ENCODE results near the gene TREML4. TPM values are rescaled to one million over a fixed set of nuclear protein-coding genes. Genes with fewer than 3 reads are reported as not detected.

Gene TREML4
- total RNA-seq, 1 experiment from 2014 or later = not detected

- no peaks in the 10 kb centered on the region for H3K27me3 ChIP-seq (ENCODE audit: insufficient read depth, low read length)
- no peak overlapping the region for H3K9ac ChIP-seq (ENCODE audit: low read length)
- no peaks in the 10 kb centered on the region for H3K4me1 ChIP-seq (ENCODE audit: control insufficient read depth in 1 of 2, insufficient read depth in 2 of 2, low read length in 2 of 2)
- H3K9me2 ChIP-seq (ENCODE audit: insufficient read depth) = no peaks in the 10 kb centered on the region; the same call in 1 of the 2 replicates
- H3K9me3 ChIP-seq (ENCODE audit: control insufficient read depth in 1 of 2, insufficient read depth in 1 of 2, low read depth in 1 of 2, low read length in 2 of 2) = no peaks in the 10 kb centered on the region
- DNase-seq (ENCODE audit: low read depth, low spot score) = no peak
- no peak for ATAC-seq
- no TSS peak for BruUV-seq (replicated peaks)
- POLR2A ChIA-PET = no interaction called here
- no peaks in the 10 kb centered on the region for H3K79me2 ChIP-seq (ENCODE audit: insufficient read depth, low read length)
- RAD21 ChIA-PET (ENCODE audit: low non-redundant PET in 1 of 2, low total read pairs in 2 of 2, uncharacterized antibody in 2 of 2, unreplicated experiment in 2 of 2) = no interaction called here
- no peaks in the 10 kb centered on the region for H3K36me3 ChIP-seq (ENCODE audit: control insufficient read depth in 1 of 2, insufficient read depth in 2 of 2, low read length in 2 of 2)
- H3K27ac ChIP-seq (ENCODE audit: low read depth, low read length) = no peak overlapping the region
- no peak overlapping the region for H3K4me3 ChIP-seq (replicated peaks in 1 of 2; ENCODE audit: low read depth in 1 of 2, low read length in 2 of 2)
- intact Hi-C loops (cut with micrococcal nuclease) = no loop called here
- TF ChIP-seq SRF (IDR thresholded peaks at IDR 0.05; ENCODE audit: low read depth) (no peak), REST (IDR thresholded peaks at IDR 0.05; ENCODE audit: low read depth) (no peak)
- no peak overlapping the region for H3K4me2 ChIP-seq (ENCODE audit: low read length)
- H2AFZ ChIP-seq (ENCODE audit: low read depth, low read length, poor library complexity, severe bottlenecking) = no peak overlapping the region
- H4K20me1 ChIP-seq (ENCODE audit: insufficient read depth) = no peaks in the 10 kb centered on the region
- CTCF ChIA-PET = interaction anchor here (0.7 to 2.1 kb wide), 2 partner anchors 9 to 18 kb away, joined by 3 to 9 read pairs; no protein-coding TSS in a partner anchor
Observed at GRCh38 chr6:41288030-41288753, 60.0 kb downstream of the TREML4 start.

Other genes with a start within 250 kb of the TREML4 start
- gene UNC5CL, start 189.1 kb upstream of the TREML4 start, total RNA-seq (2021; ENCODE audit: unreplicated experiment) = 2.2 TPM
- not detected for gene TSPO2, start 185.9 kb upstream of the TREML4 start, total RNA-seq (2021; ENCODE audit: unreplicated experiment)
- not detected for gene APOBEC2, start 175.1 kb upstream of the TREML4 start, total RNA-seq (2021; ENCODE audit: unreplicated experiment)
- gene OARD1, start 156.0 kb upstream of the TREML4 start, total RNA-seq (2021; ENCODE audit: unreplicated experiment) = 28.7 TPM
- 28.7 TPM for gene NFYA, start 155.4 kb upstream of the TREML4 start, total RNA-seq (2021; ENCODE audit: unreplicated experiment)
- gene TREML1, start 74.0 kb upstream of the TREML4 start, total RNA-seq (2021; ENCODE audit: unreplicated experiment) = not detected
- not detected for gene TREM2, start 65.2 kb upstream of the TREML4 start, total RNA-seq (2021; ENCODE audit: unreplicated experiment)
- gene TREML2, start 27.2 kb upstream of the TREML4 start, total RNA-seq (2021; ENCODE audit: unreplicated experiment) = not detected
- gene TREM1, start 58.3 kb downstream of the TREML4 start, total RNA-seq (2021; ENCODE audit: unreplicated experiment) = 0.22 TPM
- gene NCR2, start 107.3 kb downstream of the TREML4 start, total RNA-seq (2021; ENCODE audit: unreplicated experiment) = not detected